Aorta (tissue), 5 donors: ENCODE results near the gene GHRL. TPM values are rescaled to one million over a fixed set of nuclear protein-coding genes. Genes with fewer than 3 reads are reported as not detected.

ENCODE experiments used
- ATAC-seq: fragments of 200-7000 bp; cut with Tn5 transposase; one replicate; pipeline ENCODE4 v1.9.1; 2022; ENCODE audit warnings: moderate library complexity; ENCODE audit not compliant: low FRiP score
- DNase-seq, 2 donors: peaks; one replicate each; pipeline ENCODE4 v3.0.0-alpha.2; 2020
- H3K27ac ChIP-seq, 2 donors: one replicate each; pipeline ENCODE4 v1.5.1; 2013; ENCODE audit warnings: low read length in 2 of 2, mild to moderate bottlenecking in 2 of 2, moderate library complexity in 2 of 2, control low read depth in 1 of 2, inconsistent platforms in 1 of 2, low read depth in 1 of 2
- H3K27me3 ChIP-seq, 2 donors: one replicate each; pipeline ENCODE4 v1.6.1; 2013; ENCODE audit warnings: control low read depth in 1 of 2, low read length in 1 of 2, mild to moderate bottlenecking in 1 of 2, moderate library complexity in 1 of 2; ENCODE audit not compliant: insufficient read depth in 2 of 2, control insufficient read depth in 1 of 2
- H3K36me3 ChIP-seq, 2 donors: one replicate each; pipeline ENCODE4 v1.6.1; 2013; ENCODE audit warnings: control low read depth in 1 of 2, low read length in 1 of 2, mild to moderate bottlenecking in 1 of 2; ENCODE audit not compliant: insufficient read depth in 2 of 2, control insufficient read depth in 1 of 2
- H3K4me1 ChIP-seq, 2 donors: one replicate each; pipeline ENCODE4 v1.6.1; 2013; ENCODE audit warnings: low read length in 2 of 2, control low read depth in 1 of 2, mild to moderate bottlenecking in 1 of 2, moderate library complexity in 1 of 2; ENCODE audit not compliant: insufficient read depth in 2 of 2, control insufficient read depth in 1 of 2
- H3K4me3 ChIP-seq, 2 donors: one replicate each; pipeline ENCODE4 v1.5.1; 2013; ENCODE audit warnings: low read length in 2 of 2, control low read depth in 1 of 2, mild to moderate bottlenecking in 1 of 2
- H3K9me3 ChIP-seq: one replicate; pipeline ENCODE4 v1.6.1; 2013; ENCODE audit warnings: mild to moderate bottlenecking, low read length; ENCODE audit not compliant: control insufficient read depth
- WGBS, 2 donors: extraction: QIAGEN DNeasy Blood & Tissue Kit; methylation state at CpG; one replicate each; pipeline ENCODE4 v1.1.7; 2013; 5-methylcytosine and 5-hydroxymethylcytosine counted together
- intact Hi-C, 2 donors: fragments of 100-400 bp; cut with DNase I; formaldehyde crosslinking; loops; one replicate each; pipeline versions ENCODE4 v1.14.2 to v1.15.0; 2022
- polyA plus RNA-seq, 2 donors: library from polyadenylated mRNA; stranded (reverse); fragments of 200-250 nt; gene quantifications; one replicate each; pipeline ENCODE4 v1.2.3, GENCODE V29; 2013
- total RNA-seq, 2 donors: library from RNA; stranded (reverse); fragmentation: NEBNext Ultra II Directional; extraction: Animal tissue kit (Norgen Biotek cat#: 25700); gene quantifications; one replicate each; pipeline ENCODE4 v1.2.1, GENCODE V29; 2021
- donor health status: healthy with polysubstance abuse.
- donor health status: Bipolar disorder and iron deficiency.
- donor health status: DM: no; HTN: no; CAD: no.
- donor health status: DM: no; HTN: no; CAD: no.
- donor health status: DM: yes; HTN: yes; CAD: no.

GHRL gene
- total and polyA plus RNA-seq, 4 donors = 0.36 to 1.7 (median 1.6) TPM; not detected in 1

DNA sequence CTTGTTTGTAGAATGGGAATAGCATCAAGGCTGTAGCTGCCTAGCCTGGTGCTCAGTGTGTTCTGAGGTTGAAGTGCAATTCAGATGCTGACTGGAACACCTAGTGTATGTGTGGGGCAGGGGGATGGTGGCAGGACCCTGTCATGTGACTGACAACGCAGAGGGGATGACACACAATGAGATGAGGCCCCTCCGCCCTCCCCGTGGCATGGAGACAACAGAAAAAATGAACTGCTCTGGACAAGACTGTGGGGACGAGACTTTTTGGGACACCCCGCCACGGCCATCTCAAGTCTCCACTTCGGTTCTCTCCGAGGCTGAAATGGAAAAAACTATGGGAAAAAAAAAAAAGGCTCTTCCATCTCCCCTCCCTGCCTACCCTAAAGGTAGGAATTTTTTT is 38.6 kb upstream of the GHRL start:
- H3K27ac ChIP-seq = no peak overlapping the region
- ATAC-seq (no peak), DNase-seq (peak; percentile 19 to 48)
- WGBS, 2 donors = 78 to 79% methylated on average over 8 of the region's 8 CpGs
- no peak overlapping the region for H3K4me3 ChIP-seq
- no peaks in the 10 kb centered on the region for H3K4me1 ChIP-seq
- no peaks in the 10 kb centered on the region for H3K36me3 ChIP-seq
- H3K9me3 ChIP-seq = no peaks in the 10 kb centered on the region
- intact Hi-C loops = no loop called here
- H3K27me3 ChIP-seq = no peaks in the 10 kb centered on the region

DNA sequence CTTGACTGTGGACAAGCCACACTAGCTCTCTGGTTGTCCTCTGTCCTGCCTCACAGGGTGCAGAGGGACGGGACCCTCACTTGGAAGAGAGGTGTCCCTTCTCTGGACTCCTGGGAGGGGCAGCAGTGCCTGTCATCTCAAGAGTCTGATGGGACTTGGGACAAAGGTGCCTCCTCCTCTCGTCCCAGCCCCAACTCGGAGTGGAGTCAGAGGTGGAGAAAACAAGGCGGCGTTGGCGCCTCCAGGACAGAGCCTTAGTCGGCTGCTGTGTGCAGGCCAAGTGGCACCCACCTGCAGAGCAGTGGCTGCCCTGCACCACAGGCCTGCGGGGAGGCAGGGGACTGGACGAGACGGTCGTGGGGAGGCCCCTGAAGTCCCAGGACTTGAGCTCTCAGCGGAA is 37.6 kb upstream of the GHRL start:
- intact Hi-C loops = no loop called here
- DNase-seq (peak; percentile 9 to 55), ATAC-seq (no peak)
- Histone ChIP-seq H3K9me3 (no peaks in the 10 kb centered on the region), H3K4me1 (no peaks in the 10 kb centered on the region), H3K36me3 (no peaks in the 10 kb centered on the region), H3K4me3 (no peak overlapping the region), H3K27me3 (no peaks in the 10 kb centered on the region), H3K27ac (no peak overlapping the region)
- 68 to 75% methylated on average over 10 to 12 of the region's 12 CpGs for WGBS, 2 donors

DNA sequence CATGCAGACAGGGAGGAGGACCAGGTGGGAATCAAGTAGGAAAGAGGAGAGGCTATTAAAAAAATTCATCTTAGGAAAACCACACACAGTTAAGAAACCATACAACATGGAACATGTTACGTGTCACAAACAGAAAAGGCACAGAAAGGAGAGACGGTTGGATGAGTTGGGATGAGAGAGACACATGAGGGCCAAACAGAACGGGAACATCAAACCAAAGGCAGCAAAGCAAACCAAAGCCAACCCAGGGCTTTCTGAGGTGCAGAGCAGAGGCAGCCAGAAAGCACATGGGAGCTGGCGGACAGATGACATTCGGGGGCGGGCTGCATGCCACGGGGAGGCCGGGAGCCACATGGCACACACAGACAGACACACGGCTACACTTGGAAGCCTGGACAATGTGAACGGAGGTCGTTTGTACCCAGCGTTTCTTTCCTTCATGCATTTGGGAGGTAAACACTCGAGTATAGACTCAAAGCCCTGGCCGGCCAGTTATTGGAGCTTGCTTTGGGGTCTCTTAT is 36.8 kb upstream of the GHRL start:
- no peak for ATAC-seq
- 66 to 68% methylated on average over 14 of the region's 14 CpGs for WGBS, 2 donors
- peak in 1 of 2 donors; percentile 15 for DNase-seq
- H3K36me3 ChIP-seq = no peaks in the 10 kb centered on the region
- H3K4me3 ChIP-seq = no peak overlapping the region
- no peaks in the 10 kb centered on the region for H3K9me3 ChIP-seq
- H3K27ac ChIP-seq = no peak overlapping the region
- H3K27me3 ChIP-seq = no peaks in the 10 kb centered on the region
- H3K4me1 ChIP-seq = no peaks in the 10 kb centered on the region
- intact Hi-C loops = no loop called here

- no peaks in the 10 kb centered on the region for H3K4me1 ChIP-seq
- H3K27ac ChIP-seq = no peak overlapping the region
- no peaks in the 10 kb centered on the region for H3K27me3 ChIP-seq
- DNase-seq = peak; percentile 29 to 63
- 23 to 31% methylated on average over 31 of the region's 31 CpGs for WGBS, 2 donors
- no peak for ATAC-seq
- no peaks in the 10 kb centered on the region for H3K36me3 ChIP-seq
- no peaks in the 10 kb centered on the region for H3K9me3 ChIP-seq
- intact Hi-C loops = no loop called here
- H3K4me3 ChIP-seq = no peak overlapping the region
Measured at GRCh38 chr3:10328460-10329071, 35.8 kb upstream of the GHRL start.

GRCh38 chr3:10327592-10327991 is 34.8 kb upstream of the GHRL start:
- H3K27ac ChIP-seq = no peak overlapping the region
- intact Hi-C loops = no loop called here
- 44 to 60% methylated on average over 10 of the region's 10 CpGs for WGBS, 2 donors
- no peak for ATAC-seq
- no peak overlapping the region for H3K4me3 ChIP-seq
- H3K9me3 ChIP-seq = no peaks in the 10 kb centered on the region
- H3K27me3 ChIP-seq = no peaks in the 10 kb centered on the region
- DNase-seq = peak in 1 of 2 donors; percentile 13
- no peaks in the 10 kb centered on the region for H3K36me3 ChIP-seq
- no peaks in the 10 kb centered on the region for H3K4me1 ChIP-seq

- Histone ChIP-seq H3K27me3 (no peaks in the 10 kb centered on the region), H3K9me3 (no peaks in the 10 kb centered on the region), H3K36me3 (peaks cover 0 to 8% of the 10 kb centered on the region in 2 donors), H3K4me1 (no peaks in the 10 kb centered on the region), H3K4me3 (no peak overlapping the region), H3K27ac (no peak overlapping the region)
- ATAC-seq (no peak), DNase-seq (no peak)
- intact Hi-C loops = no loop called here
- 86 to 100% methylated on average over 1 of the region's 1 CpG for WGBS, 2 donors
Measured at GRCh38 chr3:10322352-10322710, 29.6 kb upstream of the GHRL start.

DNA sequence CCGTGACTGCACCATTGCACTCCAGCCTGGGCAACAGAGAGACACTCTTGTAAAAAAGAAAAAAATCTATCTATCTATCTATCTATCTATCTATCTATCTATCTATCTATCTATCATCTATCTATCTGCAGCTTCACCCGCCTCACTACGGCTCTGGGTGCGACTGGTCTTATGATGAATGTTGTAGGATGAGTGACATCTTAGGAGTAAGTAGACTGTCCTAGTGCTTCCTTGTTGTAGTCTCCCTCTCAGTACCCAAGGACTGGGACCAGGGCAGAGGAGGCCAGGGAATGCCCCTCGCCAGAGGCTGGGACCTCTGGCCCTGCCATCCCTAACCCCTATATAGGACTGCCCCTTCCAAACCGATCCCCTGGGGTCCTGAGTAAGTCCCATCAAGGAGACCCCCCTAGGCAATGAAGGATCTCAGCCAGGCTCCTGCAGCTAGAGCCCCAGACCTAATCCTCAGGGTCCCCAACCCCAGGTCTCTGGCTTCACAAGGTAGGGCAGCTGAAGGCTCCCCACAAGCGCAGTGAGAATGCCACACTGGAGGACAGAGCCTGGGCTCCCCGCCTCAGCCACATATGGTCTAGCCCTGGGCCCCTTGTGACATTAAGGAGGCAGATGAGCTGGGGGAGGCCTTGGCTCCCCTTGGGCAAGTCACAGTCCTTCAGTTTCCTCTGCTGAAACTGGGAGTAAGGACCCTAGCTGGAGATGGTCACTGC is 29.0 kb upstream of the GHRL start:
- ATAC-seq (no peak), DNase-seq (peak in 1 of 2 donors; percentile 62)
- peaks cover 0 to 8% of the 10 kb centered on the region in 2 donors for H3K36me3 ChIP-seq
- intact Hi-C loops = no loop called here
- 93% methylated on average over 8 of the region's 8 CpGs for WGBS, 2 donors
- no peaks in the 10 kb centered on the region for H3K9me3 ChIP-seq
- no peaks in the 10 kb centered on the region for H3K4me1 ChIP-seq
- H3K4me3 ChIP-seq = no peak overlapping the region
- H3K27ac ChIP-seq = no peak overlapping the region
- no peaks in the 10 kb centered on the region for H3K27me3 ChIP-seq

GRCh38 chr3:10320320-10320677 is 27.6 kb upstream of the GHRL start:
- peak overlapping the region; percentile 95 to 98 for H3K4me3 ChIP-seq
- H3K27me3 ChIP-seq = no peaks in the 10 kb centered on the region
- DNase-seq (no peak), ATAC-seq (no peak)
- peak overlapping the region in 1 of 2 donors; percentile 85 for H3K27ac ChIP-seq
- H3K4me1 ChIP-seq = no peaks in the 10 kb centered on the region
- intact Hi-C loops = no loop called here
- H3K36me3 ChIP-seq = peaks cover 0 to 14% of the 10 kb centered on the region in 2 donors
- no peaks in the 10 kb centered on the region for H3K9me3 ChIP-seq
- WGBS, 2 donors = 0% methylated on average over 9 of the region's 9 CpGs

GRCh38 chr3:10319804-10320203 is 27.1 kb upstream of the GHRL start:
- H3K9me3 ChIP-seq = no peaks in the 10 kb centered on the region
- peaks cover 0 to 18% of the 10 kb centered on the region in 2 donors for H3K36me3 ChIP-seq
- intact Hi-C loops = no loop called here
- no peak for ATAC-seq
- no peaks in the 10 kb centered on the region for H3K27me3 ChIP-seq
- WGBS, 2 donors = 1 to 13% methylated on average over 1 to 3 of the region's 3 CpGs
- no peak for DNase-seq
- H3K4me1 ChIP-seq = no peaks in the 10 kb centered on the region
- H3K4me3 ChIP-seq = peak overlapping the region; percentile 95 to 98
- H3K27ac ChIP-seq = peak overlapping the region in 1 of 2 donors; percentile 85
